GM21529 (cell line): ENCODE measurements around the gene IQCM.
"Not testable (repeated sequence)": the region's sequence is repeated elsewhere in the genome, so short reads cannot be mapped to it uniquely, and the experiment has no call there.

Experiments used
- ATAC-seq: cut with Tn5 transposase; IDR thresholded peaks from one replicate; pipeline ENCODE4 v1.9.1; 2021; ENCODE audit not compliant: unreplicated experiment

The IQCM gene

DNA sequence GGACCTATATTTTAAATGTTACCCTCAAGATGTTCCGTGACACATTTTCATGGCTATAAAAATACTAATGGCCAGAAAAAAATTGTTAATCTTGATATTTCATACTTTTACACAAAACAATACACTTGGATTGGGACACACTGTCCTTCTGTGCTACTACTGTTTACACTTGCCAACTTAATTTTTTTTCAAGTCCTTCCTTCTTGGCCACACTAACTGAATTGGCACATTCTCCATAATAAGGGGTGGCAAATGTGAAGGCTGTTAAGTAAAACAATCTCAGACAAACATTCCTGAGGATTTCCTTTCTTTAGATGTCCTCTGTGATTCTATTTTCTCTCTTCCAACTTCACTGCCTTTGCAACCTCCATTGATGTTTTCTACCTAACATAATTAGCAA is 225.8 kb downstream of the IQCM start:
- ATAC-seq = no peak

DNA sequence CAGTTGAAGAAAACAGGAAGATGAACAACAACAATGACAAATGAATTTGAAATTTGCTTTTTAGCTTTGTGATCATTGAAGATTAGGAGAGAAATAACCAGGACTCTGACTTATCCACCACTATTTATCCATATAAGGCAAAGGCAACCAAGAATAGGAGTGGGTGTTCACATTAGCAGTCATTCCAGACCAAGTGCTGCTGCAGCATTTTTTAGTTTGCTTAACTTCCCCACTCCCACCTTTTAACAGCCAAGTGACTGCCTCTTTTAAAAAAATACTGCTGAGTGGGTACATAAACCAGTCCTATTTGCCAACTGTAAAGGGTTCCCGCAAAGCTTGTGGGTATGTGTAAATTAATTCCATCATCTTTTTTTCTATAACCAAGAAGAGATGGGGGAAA is 230.9 kb downstream of the IQCM start:
- ATAC-seq = no peak

DNA sequence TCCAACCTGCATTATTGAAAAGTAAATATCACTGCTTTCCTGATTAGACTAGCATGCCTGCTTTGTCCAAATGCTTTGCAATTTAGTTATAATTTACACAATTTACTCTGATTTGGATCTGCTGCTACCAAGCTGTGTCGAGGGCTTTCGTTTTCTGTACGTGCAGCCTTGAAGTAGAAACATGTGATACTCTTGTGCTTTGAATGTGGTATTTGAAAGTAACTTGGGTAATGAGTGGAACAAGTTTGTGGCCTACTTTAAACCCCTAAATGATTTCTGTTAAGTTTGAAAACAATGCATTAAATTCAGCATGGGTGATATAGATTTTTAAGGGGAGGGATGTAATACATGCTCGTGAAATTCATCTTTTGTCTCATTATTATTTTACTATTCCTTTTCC is 240.7 kb downstream of the IQCM start:
- ATAC-seq = peak; percentile 81

DNA sequence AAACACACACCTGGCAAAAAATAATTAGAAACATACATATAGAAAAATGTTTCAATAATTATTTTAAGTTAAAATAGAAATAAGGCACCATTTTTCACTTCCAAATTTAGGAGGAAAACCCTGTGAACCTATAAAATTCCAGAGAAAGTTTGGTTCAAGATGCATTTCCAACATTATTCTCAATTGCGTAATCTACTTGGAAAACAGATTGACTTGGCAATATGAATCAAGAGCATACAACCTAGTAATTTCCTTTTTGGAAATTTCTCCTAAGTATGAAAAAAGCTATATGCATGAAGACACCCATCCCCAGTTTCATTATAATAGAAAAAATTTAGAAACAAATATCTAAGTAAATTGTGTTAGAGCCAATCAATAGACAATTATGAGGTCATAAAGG is 242.9 kb downstream of the IQCM start:
- no peak for ATAC-seq

DNA sequence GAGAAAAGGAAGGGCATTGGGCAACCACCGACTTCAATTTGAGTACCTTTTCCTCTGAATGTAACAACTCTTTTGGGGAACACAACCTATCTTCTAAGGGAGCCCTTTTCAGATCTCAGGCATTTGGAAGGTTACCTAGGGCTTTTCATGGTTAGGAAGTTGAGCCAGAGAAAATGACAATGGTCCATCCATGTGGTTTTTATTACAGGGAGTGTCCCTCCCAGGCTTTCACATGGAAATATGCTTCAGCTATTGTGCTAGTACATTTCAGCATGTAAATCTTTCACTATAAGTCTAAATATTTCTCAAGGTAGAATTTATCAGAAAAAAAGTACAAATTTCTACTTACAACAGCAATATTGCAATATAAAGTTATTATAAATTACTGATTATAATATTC is 259.8 kb downstream of the IQCM start:
- ATAC-seq = no peak

DNA sequence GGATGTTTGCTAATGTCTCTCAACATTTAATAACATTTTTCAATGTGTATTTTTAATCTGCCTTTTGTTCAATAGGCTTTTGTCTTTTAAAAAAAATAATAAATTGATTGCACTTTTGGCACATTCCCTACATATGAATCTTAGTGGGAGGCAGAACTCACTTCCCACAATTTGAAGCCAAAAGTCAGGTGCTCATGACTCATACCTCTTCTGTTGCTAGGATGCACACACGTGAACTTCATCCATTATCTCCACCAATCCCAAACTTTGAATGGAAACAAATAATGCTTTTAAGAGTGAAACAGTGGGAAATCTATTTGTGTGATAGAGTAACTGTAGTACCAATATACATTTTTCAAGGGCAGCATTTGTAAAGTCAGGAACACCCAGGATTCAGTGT is 260.5 kb downstream of the IQCM start:
- ATAC-seq = no peak

DNA sequence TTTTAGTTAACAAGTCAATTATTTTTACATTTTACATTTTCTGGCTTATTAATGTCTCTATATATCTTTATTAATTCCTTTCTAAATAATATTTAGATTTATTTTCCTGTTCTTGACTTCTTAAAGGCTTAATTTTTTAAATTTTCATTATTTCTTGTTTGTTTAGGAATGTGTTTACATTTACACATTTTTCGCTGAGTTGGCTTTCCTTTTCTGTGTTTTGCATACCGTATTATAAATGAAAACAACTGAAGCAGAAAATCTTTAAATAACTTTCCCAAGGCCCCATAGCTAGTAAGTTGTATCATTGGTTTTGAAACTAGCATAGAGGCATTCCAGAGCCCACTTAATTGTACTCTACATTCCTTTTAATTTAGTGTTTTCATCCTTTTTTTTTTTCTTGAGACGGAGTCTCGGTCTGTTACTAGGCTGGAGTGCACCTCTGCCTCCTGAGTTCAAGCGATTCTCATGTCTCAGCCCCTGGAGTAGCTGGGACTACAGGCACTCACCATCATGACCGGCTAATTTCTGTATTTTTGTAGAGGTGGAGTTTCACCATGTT is 261.6 kb downstream of the IQCM start:
- no peak for ATAC-seq

DNA sequence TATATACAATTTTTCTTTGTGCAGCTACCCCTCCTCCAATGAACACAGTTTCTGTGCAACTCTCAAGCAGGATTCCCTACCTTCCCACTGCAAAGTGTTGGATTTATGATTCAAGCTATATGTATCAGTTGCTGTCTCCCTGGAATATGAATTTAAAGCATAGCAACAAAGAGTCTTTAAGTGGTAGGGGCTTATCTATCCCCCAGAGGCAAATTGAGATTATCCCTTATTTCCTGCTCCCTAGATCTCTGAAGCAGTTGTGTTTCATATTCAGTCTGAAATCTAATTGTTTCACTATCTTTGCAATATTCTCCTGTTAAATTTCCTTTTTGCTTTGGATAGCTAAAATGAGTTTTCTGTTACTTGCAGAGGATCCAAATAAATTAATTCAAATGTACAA is 263.0 kb downstream of the IQCM start:
- no peak for ATAC-seq

DNA sequence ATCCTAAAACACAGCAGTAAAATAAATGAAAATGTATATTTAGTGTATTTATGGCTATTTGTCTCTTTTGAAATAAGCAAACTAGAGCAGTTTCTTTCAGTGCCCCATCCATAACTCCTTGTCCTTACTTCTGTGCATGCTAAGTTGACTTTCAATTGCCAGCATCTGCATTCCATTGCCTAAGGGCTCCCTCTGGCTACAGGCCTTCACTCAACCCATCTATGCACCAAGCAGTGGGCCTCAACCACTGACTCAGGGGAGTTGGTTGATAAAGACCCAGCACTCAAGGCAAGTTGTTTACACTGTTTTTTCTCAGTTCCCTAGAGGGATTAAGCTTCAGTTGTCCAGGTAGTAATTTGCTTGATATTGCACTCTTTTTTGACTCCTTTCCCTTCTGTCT is 265.7 kb downstream of the IQCM start:
- ATAC-seq = no peak

DNA sequence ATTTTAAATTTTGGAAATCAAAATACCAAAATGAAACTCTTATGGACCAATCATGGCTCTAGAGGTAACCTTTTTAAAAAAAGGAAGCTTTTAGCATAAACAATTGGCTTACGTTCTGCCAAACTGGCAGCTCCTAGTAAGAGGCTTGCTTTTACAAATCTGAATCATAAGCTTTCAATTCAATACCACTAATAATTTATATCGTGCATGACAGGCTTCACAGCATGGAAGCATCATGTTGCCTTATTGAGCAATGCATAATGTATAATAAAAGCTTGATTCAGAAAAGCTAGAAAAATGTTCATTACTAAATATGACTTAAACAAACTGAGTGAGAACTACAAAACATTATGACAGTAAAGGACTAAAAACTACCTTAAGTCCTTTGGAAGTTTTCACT is 280.9 kb downstream of the IQCM start:
- no peak for ATAC-seq

DNA sequence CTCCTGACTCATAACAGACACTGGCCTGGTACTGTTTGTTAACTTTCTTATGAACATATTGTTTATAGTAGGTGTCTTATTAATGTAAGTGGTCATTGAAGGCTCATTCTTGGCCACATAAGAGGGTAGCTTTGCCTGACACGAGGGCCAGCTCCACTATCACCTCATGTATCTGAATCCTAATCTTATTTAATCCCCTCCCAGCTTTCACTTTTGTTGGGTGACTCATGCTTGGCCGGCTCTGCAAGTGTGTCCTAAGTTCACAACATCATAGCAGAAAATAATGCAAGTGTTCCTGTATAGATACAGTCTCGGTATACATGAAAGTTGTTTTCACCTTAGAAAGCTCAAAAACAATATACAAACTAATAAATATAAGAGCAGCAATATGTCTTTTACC is 283.8 kb downstream of the IQCM start:
- ATAC-seq = no peak

DNA sequence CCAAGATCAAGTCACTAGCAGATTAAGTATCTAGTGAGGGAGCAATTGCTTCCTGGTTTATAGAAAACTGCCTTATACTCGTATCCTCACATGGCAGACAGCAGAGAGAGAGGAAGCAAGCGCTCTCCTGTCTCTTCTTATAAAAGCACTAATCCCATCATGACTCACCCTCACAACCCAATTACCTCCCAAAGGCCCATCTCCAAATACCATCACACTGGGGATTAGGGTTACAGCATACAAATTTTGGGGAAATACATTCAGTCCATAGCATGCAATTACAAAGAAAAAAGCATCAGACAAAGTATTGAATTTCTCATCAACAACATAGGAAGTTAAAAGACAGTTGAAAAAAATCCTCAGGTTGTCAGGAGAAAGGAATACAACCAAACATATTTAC is 292.6 kb downstream of the IQCM start:
- no peak for ATAC-seq

DNA sequence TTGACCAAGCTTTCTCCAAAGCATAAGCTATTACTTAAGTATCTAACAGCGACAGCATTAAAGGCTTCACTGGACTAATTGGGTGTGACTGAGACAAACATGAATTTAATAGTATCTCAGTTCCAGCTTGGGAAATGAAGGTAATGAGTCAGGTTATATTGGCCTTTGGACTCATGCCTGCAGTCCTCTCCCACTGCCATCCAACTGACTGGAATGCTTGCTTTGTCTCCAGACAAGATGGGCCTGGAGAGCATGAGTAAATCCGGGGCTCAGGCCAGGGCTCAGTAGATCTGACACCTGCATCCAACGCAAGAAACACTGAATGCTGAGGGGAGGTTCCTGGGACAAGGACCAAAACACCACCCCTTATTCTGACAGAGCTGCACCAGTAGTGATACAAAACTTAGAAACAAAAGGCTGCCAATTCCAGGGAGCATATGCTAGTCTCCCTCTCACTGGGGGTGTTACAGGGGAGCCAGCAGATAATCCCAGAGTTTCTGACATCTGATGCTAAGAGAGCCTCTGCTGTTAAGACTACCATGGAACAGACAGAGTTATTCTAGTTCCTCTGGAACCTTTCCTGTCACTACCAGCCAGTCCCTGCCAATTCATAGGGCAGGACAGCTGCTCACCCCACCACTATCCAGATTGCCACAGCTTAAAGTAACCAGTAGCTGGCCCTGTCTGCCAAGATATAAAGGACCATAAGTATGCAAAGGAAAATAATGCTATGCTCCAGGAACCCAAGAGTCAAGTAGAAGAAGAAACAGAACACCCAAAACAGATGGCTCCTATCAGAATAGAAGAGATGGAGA is 293.8 kb downstream of the IQCM start:
- no peak for ATAC-seq

DNA sequence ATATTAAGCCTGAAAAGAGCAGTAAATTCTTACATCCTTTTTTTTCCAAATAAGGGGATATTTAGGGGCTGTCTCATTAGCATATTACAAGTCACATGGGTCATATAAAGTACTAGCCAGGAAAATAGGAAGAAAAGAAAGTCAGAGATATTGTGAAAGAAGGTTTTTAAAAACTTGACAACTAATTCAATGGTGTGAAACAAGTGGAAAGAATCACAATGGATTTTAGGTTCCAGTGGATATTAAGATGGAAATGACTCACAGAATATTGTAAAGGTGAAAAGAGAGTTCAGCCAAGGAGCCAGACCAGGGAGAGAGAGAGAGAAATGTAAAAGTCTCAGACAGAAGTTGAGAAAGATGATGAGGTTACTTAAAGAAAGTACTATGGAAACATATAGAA is 297.2 kb downstream of the IQCM start:
- no peak for ATAC-seq

DNA sequence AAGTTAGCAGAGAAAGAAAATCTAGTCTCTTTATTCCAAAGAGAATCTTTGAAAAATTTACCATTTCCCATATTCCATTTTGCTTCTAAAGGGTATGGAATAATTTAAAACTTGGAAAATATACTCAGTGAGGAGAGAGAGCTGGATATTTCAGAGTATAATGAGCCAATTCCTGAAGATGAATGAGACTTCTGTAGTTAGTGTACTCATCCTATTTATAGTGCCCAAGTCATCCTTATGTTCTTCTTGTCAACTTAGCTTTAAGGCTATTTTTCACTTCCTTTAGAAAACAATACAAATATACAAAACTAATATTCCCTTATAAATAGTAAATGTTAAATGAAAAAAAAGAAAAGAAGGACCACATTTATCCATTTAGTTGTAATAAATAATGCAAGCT is 302.6 kb downstream of the IQCM start:
- ATAC-seq = no peak

DNA sequence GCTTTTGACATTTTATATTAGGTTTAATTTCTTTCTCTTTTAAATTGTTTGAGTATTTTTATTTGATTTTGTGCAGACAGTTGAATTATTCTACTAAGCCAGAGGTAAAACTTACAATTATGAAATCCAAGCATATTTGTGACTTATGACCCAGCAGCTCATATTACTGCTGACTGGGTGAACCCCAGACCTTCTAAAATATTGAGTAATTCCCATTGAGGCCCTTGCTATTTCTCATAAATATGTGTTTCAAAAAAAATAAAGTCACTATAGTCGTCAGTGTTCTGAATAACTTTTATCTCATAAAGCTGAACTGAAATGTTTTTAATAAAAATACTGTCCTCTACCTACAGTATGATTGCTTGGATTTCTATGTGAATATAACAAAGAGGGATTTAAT is 303.1 kb downstream of the IQCM start:
- ATAC-seq = no peak

DNA sequence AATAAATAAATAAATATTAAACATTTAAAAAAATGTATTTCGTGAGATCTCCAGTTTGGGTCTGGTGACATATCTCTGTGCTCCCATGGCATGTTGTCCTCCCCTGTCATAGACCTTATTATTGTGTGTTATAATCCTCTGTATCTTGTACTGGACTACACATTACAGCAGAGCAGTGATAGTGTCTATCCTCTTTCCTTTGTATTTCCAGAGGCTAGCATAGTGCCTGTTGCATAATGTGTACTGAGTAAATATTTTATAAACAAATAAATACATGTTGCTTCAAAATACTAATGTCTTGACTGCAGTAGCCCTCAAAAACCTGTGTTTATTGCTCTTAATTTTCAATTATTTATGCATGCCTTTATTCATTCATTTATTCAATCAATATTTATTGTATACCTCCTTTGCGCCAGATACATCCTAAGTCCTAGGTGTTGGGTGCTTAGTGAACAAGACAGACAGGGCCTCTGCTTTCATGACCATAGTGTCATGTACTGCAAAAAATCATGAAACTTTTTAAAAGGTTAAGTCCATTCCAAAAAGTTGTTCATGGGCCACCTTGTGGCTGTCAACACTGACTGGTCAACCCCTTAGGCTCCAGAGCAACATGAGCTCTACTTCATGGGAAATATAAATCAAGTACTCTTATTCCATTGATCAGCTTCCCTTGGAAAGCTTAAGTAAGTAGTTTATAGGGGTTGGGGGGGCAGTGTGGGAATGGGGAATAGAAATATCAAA is 303.9 kb downstream of the IQCM start:
- ATAC-seq = no peak

DNA sequence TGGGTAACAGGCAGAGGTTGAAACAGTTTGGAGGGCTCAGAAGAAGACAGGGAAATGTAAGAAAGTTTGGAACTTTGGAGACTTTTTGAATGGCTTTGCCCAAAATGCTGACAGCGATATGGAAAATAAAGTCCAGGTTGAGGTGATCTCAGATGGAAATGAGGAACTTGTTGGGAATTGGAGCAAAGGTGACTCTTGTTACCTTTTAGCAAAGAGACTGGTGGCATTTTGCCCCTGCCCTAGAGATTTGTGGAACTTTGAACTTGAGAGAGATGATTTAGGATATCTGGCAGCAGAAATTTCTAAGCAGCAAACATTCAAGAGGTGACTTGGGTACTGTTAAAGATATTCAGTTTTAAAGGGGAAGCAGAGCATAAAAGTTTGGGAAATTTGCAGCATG is 308.3 kb downstream of the IQCM start:
- ATAC-seq = not testable (repeated sequence)

DNA sequence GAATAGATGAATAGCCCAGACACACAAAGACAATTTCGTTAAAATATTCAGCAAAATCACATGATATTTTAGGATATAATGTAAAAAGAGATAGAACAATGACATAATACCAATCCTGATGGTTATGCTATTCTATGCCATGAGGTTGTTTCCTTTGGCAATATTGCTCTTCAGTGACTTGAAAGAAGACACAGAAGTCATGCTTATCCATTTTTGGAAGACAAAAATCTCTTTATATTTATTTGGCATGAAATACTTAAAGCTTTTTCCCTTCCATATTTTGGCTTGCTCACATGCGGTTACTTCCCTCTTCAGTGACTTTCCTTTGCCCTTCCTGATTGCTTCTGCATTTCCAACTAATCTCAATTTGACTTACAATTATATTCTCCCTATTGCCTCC is 314.8 kb downstream of the IQCM start:
- ATAC-seq = no peak

DNA sequence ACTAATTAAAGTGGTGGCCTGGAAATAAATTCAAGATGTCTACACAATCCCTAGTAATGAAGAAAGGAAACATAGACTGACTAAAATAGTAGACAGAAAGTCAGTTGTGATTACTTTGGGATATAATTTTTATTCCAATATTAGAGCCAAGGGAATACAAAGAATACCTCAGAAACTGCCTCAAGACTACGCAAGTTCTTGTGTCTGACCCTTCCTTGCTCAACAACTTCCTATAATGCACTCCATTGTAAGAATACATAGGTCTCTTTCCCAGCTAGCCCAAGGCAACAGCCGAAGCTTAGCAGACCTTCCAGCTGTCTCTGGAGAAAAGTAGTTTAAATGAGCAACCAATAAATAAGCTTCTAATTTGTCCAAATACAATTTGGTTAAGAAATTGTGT is 315.9 kb downstream of the IQCM start:
- no peak for ATAC-seq

DNA sequence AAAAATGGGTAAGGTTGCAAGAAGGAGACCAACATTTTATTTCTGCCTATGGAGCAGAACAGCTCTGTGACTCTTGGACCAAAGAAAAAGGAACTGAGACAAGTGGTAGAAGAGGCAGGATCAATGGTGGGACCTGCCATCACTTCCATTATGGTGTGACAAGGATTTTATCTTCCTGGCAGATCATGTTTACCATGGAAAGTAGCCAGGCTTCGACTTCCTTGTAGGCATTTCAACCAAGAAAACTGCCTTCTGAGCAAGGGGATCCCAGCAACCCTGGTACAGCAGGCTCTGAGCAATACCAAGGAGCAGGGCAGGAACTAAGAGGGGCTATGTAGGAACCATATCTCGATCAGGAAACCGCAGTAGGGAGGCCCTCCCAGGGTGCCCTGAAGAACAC is 317.4 kb downstream of the IQCM start:
- ATAC-seq = no peak

DNA sequence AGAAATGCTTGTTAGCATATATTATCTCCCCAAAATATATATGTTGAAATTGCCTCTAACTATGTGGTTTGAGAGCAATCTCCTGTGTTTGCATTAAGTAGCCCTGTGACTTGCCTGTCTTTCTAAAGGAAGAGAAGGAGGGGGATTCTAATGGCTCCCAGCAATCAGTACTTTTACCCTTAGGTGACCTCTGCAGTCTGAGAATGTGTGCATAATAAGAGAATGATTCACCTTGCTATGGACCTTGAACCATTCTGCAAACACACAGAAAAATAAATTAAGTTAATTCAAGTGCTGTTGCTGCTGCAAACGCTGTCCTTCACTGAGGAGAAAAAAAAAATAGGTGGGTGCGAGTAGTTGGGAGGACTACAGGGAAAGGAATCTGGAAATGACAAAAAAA is 322.2 kb downstream of the IQCM start:
- no peak for ATAC-seq
